GM13976 (cell line): Measurements from ENCODE around the gene ARID1A.

Experiments used
- DNase-seq: peaks from one replicate; pipeline ENCODE4 v3.0.0; 2012; ENCODE audit warnings: low spot score
- in situ Hi-C: fragments of 300-500 bp; cut with MboI; formaldehyde crosslinking; loops from one replicate; pipeline ENCODE4 v1.12.0; 2022; ENCODE audit warnings: low sequenced_read_pairs, mixed read lengths, inconsistent platforms; ENCODE audit not compliant: unreplicated experiment
- TF ChIP-seq, protein P1 (sequence below): IDR thresholded peaks from 2 replicates; pipeline ENCODE4 v1.5.1; 2012; ENCODE audit warnings: borderline replicate concordance, mild to moderate bottlenecking; ENCODE audit not compliant: insufficient read depth; ENCODE audit errors: extremely low read depth, missing control alignments, control extremely low read depth

The ARID1A gene

DNA sequence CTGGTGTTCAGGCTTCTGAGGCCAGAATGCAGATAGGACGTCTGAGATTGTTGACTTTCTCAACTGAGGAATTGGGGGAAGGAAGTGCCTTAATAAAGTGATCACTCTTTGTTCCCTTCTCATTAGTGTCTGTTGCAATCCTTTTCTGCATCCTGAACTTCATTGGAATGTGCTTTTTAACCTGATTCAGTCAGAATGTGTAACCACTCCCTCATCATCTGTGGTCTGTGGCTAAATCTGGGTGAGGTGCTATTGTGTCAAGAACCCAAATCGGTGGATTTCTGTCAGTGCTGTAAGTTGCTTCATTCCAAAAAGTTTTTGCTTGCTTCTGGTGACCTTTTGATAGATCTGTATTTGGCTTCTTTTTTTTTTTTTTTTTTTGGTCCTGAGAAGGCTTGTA lies 38.2 kb downstream of the ARID1A start:
- DNase-seq, result no peak
- in situ Hi-C loops, result no loop called here
- TF ChIP-seq, protein P1, sequence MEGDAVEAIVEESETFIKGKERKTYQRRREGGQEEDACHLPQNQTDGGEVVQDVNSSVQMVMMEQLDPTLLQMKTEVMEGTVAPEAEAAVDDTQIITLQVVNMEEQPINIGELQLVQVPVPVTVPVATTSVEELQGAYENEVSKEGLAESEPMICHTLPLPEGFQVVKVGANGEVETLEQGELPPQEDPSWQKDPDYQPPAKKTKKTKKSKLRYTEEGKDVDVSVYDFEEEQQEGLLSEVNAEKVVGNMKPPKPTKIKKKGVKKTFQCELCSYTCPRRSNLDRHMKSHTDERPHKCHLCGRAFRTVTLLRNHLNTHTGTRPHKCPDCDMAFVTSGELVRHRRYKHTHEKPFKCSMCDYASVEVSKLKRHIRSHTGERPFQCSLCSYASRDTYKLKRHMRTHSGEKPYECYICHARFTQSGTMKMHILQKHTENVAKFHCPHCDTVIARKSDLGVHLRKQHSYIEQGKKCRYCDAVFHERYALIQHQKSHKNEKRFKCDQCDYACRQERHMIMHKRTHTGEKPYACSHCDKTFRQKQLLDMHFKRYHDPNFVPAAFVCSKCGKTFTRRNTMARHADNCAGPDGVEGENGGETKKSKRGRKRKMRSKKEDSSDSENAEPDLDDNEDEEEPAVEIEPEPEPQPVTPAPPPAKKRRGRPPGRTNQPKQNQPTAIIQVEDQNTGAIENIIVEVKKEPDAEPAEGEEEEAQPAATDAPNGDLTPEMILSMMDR, result no peak

DNA sequence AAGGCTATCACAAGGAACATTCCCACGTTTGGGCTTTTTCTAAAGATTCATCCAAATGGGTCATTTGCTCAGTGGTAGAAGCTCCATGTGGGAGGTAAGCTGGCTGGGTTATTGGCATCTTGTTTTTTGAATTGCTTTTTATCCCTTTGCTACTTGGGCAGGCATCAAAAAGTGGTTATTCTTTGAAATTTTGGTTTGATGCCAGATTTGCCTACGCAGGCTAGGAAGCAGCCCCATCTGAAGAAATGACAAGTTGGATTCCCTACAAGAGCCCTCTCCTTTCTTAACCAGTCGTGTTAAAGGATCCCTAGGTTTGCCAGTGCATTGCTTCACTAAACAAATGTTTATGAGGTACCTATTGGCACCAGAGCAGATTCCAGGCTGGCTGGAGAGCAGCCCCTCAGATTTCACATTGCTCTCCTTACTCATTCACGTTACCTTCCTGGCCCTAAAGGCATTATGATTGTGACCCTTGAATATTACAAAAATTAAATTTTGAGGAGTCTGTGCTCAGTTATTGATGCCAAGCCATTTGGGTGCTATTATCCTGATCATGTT lies 38.8 kb downstream of the ARID1A start:
- in situ Hi-C loops, result no loop called here
- TF ChIP-seq, protein P1, result no peak
- no peak for DNase-seq

DNA sequence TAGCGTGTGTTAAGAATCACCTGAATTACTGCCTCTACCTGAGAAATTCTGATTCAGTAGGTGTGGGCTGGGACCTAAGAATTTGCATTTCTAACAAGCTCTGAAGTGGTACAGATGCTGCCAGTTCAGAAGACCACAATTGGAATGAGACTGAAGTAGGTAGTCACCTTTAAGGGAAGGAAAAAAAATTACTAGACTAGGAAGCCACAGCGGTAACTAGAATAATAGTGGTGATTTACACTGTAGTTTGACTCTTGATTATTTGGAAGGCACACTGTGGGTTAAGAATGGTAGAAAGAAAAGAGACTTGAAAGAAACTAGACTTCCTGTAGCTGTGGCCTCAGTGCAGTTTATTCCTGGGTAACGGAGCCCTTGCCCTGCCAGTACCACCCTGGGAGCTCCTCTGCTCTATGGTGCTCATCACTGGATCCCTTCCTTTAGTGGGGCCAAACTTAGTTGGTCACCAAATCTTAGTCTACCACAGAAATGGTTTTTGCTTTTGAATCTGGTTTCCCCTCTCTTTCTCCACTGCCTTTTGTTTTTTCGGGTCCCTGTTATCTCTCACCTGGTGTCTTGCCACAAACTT lies 43.6 kb downstream of the ARID1A start:
- DNase-seq, result no peak
- in situ Hi-C loops, result no loop called here
- TF ChIP-seq, protein P1, result no peak

DNA sequence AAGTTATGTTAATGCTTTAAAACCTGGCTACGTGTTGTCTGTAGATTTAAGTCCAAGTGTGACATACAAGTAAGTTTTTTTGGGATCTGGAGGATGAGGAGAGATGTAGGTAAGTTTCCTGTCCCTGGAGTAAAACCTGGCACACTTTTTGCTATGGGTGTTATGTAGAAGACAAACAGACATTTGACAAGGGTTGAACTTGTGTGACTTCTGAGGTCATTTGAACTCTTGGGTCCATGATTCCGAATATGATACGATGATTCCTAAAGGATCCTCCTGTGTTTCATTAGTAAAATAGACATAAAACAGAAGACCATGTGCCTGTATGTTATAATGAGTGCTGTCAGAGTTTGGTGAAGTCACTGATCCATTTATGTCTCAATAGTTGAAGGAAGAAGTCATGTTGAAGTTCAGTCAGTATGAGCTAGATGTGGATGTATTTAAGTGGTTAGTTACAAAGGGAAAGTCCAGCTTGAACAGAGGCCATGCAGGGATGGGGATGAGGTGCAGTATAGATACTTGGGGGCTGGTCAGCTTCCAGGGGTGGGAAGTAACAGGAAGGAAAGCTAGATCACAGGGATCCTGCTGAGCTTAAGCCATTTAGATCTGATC lies 44.3 kb downstream of the ARID1A start:
- no peak for DNase-seq
- in situ Hi-C loops, result no loop called here
- TF ChIP-seq, protein P1, result no peak

DNA sequence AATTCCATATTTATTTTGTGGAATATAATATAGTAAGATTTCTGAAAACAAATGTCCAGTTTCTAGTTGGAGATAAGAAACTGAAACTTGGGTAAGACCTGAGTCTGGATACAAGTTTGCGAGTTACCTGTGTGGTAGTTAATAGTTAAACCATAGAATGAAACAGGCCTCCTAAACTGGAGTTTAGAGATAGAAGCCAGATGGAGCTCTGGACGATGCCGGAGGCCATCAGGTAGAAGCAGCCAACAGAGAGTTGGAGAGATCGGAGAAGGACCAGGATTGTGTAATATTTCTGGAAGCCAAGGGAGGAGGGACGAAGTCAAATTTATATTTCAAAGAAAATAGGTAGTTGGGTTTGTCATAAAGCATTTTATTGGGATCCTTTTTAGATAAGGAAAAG lies 45.1 kb downstream of the ARID1A start:
- DNase-seq, result no peak
- TF ChIP-seq, protein P1, result no peak
- in situ Hi-C loops, result no loop called here

DNA sequence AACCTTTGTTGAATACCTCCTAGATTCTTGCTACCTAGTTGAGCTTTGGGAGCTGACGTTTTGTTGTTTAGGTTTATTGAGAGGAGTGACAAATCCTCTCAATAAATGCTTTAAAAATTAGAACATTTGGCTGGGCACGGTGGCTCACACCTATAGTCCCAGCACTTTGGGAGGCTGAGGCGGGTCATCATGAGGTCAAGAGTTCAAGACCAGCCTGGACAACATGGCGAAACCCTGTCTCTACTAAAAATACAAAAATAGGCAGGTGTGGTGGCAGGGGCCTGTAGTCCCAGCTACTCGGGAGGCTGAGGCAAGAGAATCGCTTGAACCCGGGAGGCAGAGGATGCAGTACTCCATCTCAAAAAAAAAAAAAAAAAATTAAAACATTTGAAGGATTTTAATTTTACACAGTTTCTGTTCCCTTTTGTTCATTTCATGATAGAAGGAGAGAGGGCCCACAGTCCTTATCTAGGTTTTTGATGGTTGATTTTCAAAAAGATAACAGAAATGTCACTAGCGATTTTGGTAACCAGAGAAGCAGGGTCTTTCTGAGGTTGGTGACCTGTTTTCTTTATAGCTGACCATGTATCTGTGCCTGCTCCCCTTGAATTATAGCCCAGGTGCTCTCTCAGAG lies 47.7 kb downstream of the ARID1A start:
- in situ Hi-C loops, result no loop called here
- TF ChIP-seq, protein P1, result no peak
- DNase-seq, result no peak
